SIG-M5 treated with dmso at 0.1 percent for 504 hours (cell line): ENCODE measurements around the gene FICD.

ENCODE experiments used
- DNase-seq: peaks from one replicate; lab custom pipeline; 2025; ENCODE audit not compliant: unreplicated experiment; lab: John Stamatoyannopoulos, UW

FICD gene

DNA sequence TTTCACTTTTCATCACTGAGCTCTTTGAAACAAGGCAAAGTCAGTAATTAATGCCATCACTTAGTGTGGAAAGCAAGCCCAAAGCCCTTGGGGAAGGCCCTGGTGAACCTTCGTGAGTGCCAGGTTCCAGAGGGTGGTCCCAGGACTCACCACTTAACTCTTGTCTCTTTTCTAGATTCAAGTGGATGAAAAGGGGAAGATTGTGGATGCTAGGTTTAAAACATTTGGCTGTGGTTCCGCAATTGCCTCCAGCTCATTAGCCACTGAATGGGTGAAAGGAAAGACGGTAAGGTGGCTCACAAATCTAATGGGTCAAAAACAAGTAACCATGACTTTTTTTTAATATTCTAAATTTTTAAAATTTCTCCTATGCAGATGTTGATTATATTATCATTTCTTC, 50.1 kb downstream of the FICD start:
- no peak for DNase-seq

DNA sequence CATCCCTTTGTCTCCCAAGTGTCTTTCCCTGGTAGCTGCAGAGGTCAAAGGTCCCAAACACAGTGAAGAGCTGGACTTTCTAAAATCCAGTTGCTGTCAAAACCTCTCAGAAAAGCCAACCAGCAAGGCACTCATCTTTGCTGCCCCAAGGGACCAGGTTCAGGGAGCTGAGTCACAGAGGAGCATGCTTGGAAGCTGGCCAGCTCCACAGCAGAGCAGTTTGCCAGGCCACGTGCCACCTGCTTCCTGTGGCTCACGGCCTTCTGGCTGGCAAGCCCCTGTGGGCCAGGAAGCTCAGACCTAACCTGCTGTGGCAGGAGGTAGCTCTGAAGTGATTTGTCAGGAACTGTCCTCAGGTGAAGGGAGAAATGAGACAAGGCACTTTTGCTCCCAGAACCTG, 50.9 kb downstream of the FICD start:
- DNase-seq: no peak

DNA sequence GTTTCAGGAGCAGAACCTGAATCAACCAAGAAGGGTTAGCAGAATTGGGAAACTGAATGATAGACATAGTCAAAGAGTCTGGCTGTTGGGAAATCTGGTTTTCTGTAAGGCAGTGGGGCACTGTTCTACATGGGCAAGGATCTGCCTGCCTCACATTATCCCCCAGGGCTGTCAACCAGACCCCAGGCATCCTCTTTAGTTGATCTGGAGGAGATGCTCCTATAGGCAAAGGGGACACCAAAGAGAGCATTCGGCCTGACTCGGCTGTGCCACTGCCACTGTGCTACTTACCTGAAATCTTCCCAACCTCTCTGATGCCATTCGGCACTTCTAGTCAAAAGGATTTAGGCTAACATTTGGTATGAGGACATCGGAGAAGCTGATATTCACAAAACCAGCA, 51.4 kb downstream of the FICD start:
- no peak for DNase-seq

DNA sequence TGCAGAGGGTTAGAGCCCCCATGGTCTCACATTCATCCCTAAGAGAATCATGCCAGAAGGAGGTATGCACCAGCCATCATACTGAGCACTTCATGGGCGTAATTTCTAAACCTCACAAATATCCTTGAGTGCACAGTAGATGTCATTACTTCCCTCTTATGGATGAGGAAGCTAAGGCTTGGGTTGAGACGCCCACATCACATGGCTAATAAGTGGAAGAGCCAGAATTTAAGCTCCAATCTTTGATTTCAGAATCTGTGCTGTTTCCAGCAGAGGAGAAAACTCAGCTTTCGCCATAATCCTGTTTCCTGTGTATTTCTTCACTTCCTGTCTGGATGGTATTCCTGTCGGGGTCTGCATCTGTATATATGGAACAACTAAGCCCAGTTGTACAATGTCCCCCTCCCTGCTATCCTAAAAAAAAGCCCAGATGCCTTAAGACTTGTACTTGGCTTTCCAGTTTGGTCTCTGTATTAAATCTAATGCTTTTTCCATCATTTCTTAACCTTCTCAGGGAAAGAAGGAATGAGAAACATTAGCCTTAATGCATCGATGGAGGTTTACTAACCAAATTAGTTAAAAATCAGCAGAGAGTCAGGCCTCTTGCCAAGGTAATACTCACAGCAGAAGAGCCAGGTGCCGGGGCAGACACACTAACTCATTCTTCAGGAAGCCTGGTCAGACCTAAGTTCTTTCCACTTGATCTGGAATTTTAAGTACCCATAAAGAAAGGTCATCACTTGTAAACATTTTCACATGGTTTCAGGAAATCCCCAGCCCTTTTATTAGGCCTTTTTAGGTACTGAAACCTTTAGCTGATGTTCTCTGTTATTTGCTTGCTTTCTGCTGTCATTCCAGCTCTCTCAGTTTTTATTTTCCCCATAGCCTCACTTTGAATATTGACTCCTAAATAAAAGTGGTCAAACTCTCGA, 52.6 kb downstream of the FICD start:
- no peak for DNase-seq

DNA sequence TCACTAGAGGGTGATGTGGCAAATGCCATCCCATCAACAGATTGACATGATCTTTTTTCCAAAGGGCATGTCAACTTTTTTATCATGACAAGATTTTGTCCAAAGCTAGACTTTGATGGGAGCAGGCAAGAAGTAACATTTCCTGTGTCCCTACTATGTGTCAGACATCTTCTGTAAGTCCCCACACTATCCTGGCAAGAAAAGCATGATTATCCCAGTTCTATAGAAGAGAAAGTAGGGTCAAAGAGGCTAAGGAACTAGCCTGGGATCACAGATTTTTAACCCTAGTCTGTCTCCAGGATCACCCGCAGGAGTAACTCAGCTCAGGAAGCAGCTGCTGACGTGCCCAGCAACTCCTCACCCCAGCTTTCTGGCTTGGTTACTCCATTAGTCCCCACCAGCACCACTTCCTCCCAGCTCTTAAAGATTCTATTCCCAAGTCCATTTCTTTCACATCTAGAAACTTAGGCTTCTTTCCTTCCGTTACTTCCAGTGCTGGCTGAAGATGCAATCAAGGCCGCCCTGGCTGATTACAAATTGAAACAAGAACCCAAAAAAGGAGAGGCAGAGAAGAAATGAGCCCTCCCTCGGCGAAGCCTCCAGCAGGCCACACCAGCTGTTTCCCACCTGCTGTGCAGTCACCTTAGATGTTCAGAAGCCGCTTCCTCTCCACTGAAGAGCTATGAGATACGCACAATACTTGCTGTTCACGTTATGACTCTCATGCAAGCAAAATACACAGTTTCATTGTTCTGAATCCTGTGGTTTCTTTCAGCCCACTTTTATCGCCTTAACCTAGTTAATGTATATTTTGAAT, 53.5 kb downstream of the FICD start:
- DNase-seq: no peak
